Erythroblast (primary cell): ENCODE data around the gene MYL6.

Experiments
- GATA1 ChIP-seq: IDR thresholded peaks from 2 replicates; pipeline ENCODE4 v1.6.1; 2011; ENCODE audit warnings: low read depth, mild to moderate bottlenecking, control low read depth, low read length, moderate library complexity
- POLR2A ChIP-seq: IDR thresholded peaks from 2 replicates; pipeline ENCODE4 v1.6.1; 2011; ENCODE audit warnings: mild to moderate bottlenecking, low read length

GRCh38 chr12:56162468-56163290 lies 4.5 kb downstream of the MYL6 start:
- TF ChIP-seq POLR2A (no peak), GATA1 (no peak)
